ENCODE results near the gene COMMD6.
A peak's percentile ranks its signal among the peaks of the same experiment; 100 is the strongest.

The COMMD6 gene

DNA sequence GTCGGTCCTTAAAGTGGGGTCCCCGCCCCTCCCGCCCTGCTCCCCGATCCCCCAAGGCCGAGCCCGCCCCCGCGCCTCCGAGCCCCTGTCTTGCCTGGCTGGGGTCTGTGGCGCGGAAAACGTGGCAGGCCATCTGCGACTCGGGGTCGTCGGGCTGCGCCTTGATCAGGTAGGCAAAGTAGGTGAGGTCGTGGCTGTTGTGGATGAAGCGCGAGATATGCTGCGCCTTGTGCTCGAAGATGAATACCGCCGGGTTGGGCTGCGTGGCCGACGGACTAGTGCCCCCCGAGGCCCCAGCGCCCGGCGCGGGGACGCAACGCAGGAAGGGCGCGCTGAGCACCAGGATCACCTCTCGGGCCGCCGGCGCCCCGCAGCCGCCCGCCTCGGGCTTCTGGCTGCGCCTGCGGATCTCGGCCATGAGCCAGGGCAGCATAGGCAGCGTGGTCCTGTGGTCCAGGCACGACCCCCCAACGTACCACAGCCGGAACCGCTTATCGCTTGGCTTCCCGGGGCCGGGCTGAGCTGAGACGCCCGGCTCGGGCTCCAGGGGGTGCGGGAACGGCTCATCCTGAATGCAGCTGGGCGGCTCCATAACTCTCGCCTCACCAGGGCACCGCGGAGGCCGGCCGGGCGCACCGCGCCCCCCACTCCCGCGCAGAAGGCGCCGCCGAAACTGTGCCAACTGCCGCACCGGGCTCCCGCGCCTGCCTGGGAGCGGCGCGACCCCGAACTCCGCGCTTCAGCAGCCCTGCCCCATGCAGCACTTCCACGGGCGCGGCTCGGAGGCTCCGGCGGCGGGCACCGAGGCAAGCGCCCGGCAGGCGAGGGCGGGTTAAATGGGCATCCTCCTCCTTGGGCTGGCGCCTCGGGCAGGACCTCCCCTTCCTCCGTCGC is 56.2 kb downstream of the COMMD6 start:
- peak; percentile 58 for DNase-seq

DNA sequence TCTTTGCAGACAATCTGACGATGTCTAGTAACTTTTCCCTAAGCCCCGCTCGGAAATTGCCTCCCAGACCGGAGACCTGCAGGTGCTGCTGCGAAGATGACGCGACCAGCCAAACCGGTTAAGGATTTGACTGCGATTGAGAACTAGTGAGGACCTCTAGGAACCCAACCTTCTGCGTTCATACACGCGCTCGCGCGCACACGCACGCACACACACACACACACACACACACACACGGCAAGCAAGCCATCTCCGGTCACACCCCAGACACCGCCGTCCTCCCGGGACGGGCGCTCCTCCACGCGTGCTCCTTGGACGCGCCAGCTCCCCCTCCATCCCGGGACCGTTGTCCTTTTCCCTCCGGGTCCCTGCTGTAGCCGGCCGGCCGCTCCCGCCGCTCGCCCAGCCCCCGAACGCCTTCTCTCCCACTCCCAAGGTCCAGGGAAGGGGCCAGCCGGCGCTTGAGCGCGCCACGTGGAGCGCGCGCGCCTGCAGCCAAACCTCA is 56.9 kb downstream of the COMMD6 start:
- peak; percentile 60 for DNase-seq

GRCh38 chr13:75479102-75479740 is 58.4 kb downstream of the COMMD6 start:
- DNase-seq: peak; percentile 22

GRCh38 chr13:75478659-75479058 is 59.0 kb downstream of the COMMD6 start:
- DNase-seq: no peak
